GM19025 (cell line): Measurements from ENCODE around the gene KIF20B.
"Not testable (repeated sequence)": the region's sequence is repeated elsewhere in the genome, so short reads cannot be mapped to it uniquely, and the experiment has no call there.

Experiments
- ATAC-seq: cut with Tn5 transposase; IDR thresholded peaks from one replicate; pipeline ENCODE4 v1.9.1; 2021; ENCODE audit warnings: mild to moderate bottlenecking, low read depth, moderate library complexity; ENCODE audit not compliant: unreplicated experiment

Gene KIF20B

GRCh38 chr10:89763671-89764070, 62.3 kb downstream of the KIF20B start:
- ATAC-seq, result not testable (repeated sequence)

GRCh38 chr10:89771684-89772083, 70.3 kb downstream of the KIF20B start:
- ATAC-seq, result no peak

- ATAC-seq, result no peak
These were observed 71.7 kb downstream of the KIF20B start for GRCh38 chr10:89773081-89773480.

- no peak for ATAC-seq
These were observed 75.3 kb downstream of the KIF20B start for GRCh38 chr10:89776665-89777064.

DNA sequence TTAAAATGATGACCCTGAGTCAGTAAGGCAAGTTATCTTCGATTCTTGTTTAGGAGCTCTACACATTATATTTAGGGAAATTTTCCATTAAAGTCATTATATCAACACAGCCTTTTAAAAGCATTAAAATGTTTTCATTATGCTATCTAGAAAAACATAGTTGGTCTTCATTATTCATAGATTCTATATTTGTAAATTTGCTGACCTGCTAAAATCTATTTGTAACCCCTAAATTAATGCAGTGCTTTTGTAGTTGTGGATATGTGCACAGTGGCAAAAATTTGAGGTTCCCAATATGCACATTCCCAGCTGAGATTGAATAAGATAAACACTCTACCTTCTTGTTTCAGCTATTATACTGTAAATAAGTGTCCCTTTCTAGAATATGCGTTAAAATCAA, 81.1 kb downstream of the KIF20B start:
- no peak for ATAC-seq

- ATAC-seq, result no peak
These were observed 82.0 kb downstream of the KIF20B start for GRCh38 chr10:89783406-89783805.

GRCh38 chr10:89785095-89785494, 83.7 kb downstream of the KIF20B start:
- ATAC-seq, result no peak

DNA sequence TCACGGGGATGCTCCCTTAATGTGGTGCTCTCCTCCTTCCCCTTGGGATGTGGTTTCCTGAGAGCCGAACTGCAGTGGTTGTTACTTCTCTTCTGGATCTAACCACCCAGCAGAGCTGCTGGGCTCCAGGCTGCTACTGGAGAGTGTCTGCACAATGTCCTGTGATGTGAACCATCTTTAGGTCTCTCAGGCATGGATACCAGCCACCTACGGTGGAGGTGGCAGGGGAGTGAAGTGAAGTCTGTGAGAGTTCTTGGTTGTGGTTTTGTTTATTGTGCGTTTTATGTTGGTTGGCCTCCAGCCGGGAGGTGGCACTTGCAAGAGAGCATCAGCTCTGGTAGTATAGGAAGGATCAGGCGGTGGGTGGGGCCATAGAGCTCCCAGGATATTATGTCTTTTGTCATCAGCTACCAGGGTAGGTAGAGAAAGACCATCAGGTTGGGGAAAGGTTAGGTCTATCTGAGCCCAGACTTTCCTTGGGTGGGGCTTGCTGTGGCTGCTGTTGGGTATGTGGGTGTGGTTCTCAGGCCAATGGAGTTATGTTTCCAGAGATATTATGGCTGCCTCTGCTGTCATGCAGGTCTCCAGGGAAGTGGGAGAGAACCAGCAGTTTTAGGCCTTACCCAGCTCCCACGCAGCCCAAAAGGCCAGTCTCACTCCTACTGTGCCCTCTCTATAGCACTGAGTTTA, 87.9 kb downstream of the KIF20B start:
- ATAC-seq, result no peak

GRCh38 chr10:89792187-89792586, 90.8 kb downstream of the KIF20B start:
- ATAC-seq, result no peak

DNA sequence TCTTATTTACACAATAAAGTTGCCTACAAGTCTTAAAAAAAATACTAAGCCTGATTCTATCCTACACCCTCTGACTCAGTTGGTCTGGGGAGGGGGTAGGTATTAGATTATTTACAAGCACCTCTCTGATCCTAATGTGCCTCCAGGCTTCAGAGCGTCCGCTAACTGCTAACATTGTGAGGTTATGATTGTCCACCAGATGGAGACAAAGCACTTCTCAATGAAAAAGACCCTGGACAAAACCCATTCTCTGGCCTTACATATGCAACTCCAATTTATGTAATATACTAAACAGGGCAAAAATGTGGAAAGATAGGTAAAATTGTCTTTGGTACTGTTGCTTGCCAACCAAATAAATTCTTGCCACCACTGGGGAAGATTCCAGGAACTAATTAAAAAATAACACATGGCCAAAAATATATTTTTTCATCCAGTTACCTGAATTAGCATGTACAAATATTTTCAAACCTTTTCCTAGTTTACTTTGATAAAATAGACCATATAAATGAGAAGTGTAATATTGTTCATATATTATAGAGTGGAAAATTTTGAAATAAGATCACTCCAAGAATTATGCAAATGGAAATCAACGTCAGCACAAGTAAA, 92.4 kb downstream of the KIF20B start:
- no peak for ATAC-seq

GRCh38 chr10:89795840-89796239, 94.5 kb downstream of the KIF20B start:
- ATAC-seq, result no peak

DNA sequence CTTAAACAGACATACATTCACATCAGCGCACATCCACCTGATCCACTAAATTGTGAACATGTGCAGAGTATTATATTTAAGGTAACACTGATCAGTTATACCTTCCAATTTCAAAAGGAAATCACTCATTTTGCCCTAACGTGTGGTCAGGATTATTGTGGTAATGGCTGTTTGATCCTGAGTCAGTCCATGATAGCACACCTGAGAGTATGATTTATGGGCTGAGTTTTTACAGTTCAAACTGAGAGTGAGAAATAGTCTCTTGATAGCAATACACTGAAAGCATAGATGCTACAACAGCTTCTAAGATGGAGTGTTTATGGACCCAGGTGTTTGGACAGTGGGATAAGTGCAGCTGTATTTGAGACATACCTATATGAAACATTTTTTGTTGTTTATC, 96.7 kb downstream of the KIF20B start:
- no peak for ATAC-seq

DNA sequence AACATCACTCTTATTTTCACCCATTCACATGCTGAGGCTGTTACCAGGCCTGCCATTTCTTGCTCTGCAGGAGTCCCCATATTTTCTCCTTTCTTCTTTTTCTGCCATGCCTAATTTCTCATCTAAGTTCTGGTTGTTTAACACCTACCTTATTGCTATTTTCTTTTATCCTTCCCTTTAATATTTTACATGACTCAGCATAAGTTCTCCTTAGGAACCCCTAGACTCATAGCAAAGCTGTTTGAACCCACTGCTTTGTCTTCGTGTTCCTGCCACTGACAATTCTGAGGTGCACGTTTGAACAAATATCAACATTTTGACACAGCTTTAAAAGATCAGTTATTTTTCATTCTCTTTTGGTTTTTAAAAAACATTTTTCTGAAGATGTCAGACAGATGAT, 98.2 kb downstream of the KIF20B start:
- ATAC-seq, result no peak

- peak; percentile 65 for ATAC-seq
These were observed 104.2 kb downstream of the KIF20B start for GRCh38 chr10:89805599-89806013.

GRCh38 chr10:89808842-89809241, 107.5 kb downstream of the KIF20B start:
- no peak for ATAC-seq

DNA sequence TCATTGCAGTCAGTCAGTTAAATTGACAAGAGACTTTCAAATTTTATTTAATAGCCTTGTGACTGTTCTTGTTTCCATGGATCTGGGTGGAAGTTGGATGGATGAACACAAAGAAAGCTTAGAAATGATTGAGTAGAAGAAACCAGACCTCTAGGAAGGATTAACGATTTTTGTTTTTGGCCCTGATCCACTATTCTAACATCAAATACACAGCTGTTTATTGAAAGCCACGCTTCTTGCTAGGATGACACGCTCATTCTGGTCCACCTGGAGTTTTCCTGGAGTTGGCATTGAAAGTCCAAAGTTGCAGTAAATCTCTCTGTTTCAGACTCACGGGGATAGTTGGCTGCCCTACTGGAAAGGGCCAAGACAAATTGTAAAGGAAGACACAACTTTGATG, 108.4 kb downstream of the KIF20B start:
- ATAC-seq, result no peak

DNA sequence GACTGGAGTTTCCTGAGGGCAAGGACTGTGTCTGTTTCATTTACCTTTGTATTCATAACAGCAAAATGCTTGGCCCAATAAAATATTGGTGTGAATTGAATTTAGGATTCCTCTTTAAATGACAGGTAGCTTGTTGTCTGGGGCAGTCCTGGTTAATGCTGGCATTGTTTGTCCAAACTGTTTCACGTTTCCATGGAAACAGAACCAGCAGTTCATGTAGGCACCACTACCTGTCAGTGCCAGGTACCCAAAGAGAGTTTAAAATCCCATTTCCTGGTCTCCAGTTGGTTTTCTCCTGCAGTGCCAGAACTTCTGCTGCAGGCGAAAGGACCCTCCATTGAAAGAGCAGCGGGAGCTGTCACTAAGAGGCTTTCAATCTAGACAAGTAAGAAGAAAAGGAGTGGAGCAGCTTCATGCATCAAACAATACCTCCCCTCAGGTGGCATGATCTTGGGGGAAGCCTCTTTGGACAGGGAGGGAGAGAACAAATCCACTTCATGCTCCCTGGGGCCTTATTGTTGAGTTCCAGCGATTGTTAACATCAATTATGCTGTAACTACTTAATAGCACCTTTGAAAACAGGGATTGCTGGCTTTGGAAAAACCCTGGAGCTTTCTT, 109.6 kb downstream of the KIF20B start:
- ATAC-seq, result no peak

DNA sequence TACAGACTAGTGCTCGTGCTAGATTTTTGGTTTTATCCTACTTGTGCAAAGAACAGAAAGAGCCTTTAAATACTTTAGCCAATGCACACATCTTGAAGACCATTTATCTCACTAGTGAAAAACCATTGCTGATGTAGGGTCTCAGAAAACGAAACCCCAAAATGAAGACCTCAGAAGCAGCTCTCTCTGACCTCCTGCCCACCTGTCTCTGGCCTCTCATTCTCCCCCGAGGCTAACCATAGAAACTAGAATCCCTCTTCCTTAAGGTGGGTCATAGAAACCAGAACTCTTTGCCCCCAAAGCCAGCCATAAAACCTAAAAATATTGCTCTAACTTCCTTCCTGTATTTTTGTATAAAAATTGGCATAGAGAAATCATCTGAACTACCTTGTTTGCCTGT, 112.2 kb downstream of the KIF20B start:
- no peak for ATAC-seq

GRCh38 chr10:89814278-89814677, 112.9 kb downstream of the KIF20B start:
- ATAC-seq, result no peak

GRCh38 chr10:89815049-89815853, 113.9 kb downstream of the KIF20B start:
- no peak for ATAC-seq

DNA sequence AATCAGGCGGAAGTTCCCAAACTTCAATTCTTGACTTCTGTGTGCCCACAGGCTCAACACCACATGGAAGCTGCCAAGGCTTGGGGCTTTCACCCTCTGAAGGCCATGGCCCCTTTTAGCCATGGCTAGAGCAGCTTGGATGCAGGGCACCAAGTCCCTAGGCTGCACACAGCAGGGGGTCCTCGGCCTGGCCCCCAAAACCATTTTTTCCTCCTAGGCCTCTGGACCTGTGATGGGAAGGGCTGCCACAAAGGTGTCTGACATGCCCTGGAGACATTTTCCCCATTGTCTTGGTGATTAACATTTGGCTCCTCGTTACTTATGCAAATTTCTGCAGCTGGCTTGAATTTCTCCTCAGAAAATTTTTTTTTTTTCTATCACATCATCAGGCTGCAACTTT, 117.6 kb downstream of the KIF20B start:
- ATAC-seq, result not testable (repeated sequence)
